H9 (cell line): ENCODE measurements around the gene BMPR1A. TPM values are rescaled to one million over a fixed set of nuclear protein-coding genes. Genes with fewer than 3 reads are reported as not detected.

Experiments
- DNase-seq: peaks from one replicate; pipeline ENCODE4 v3.0.0-alpha.2; 2017
- H2AFZ ChIP-seq: one replicate; pipeline ENCODE4 v1.6.1; 2013; ENCODE audit warnings: mild to moderate bottlenecking, low read length, control low read depth, moderate library complexity
- H2AK5ac ChIP-seq: 2 replicates; pipeline ENCODE4 v1.6.1; 2013; ENCODE audit warnings: low read length, control low read depth, mixed read lengths; ENCODE audit not compliant: insufficient read length
- H2BK120ac ChIP-seq: one replicate; pipeline ENCODE4 v1.6.1; 2013; ENCODE audit warnings: low read depth, mild to moderate bottlenecking, low read length, control low read depth, inconsistent platforms; ENCODE audit not compliant: poor library complexity, severe bottlenecking
- H2BK12ac ChIP-seq: 2 replicates; pipeline ENCODE4 v1.6.1; 2013; ENCODE audit warnings: low read length, control low read depth, mixed read lengths, low read depth; ENCODE audit not compliant: insufficient read length
- H2BK15ac ChIP-seq: 2 replicates; pipeline ENCODE4 v1.6.1; 2013; ENCODE audit warnings: low read depth, low read length, control low read depth
- H2BK20ac ChIP-seq: one replicate; pipeline ENCODE4 v1.6.1; 2013; ENCODE audit warnings: low read depth, mild to moderate bottlenecking, low read length, control low read depth, inconsistent platforms; ENCODE audit not compliant: poor library complexity, severe bottlenecking
- H2BK5ac ChIP-seq: 2 replicates; pipeline ENCODE4 v1.6.1; 2013; ENCODE audit warnings: low read length, control low read depth, mixed read lengths; ENCODE audit not compliant: insufficient read length
- H3K14ac ChIP-seq: 2 replicates; pipeline ENCODE4 v1.6.1; 2013; ENCODE audit warnings: low read length, control low read depth; ENCODE audit not compliant: insufficient read depth
- H3K18ac ChIP-seq: 2 replicates; pipeline ENCODE4 v1.6.1; 2013; ENCODE audit warnings: low read depth, mild to moderate bottlenecking, mixed read lengths, low read length, control low read depth; ENCODE audit not compliant: insufficient read length
- H3K23ac ChIP-seq: 2 replicates; pipeline ENCODE4 v1.6.1; 2013; ENCODE audit warnings: low read length, control low read depth, mixed read lengths, low read depth; ENCODE audit not compliant: insufficient read length
- H3K23me2 ChIP-seq: 2 replicates; pipeline ENCODE4 v1.6.1; 2013; ENCODE audit warnings: low read depth, mild to moderate bottlenecking, mixed read lengths, low read length, control low read depth; ENCODE audit not compliant: insufficient read length, poor library complexity, severe bottlenecking
- H3K27ac ChIP-seq: 2 replicates; pipeline ENCODE4 v1.5.1; 2013; ENCODE audit warnings: low read length, control low read depth, mixed read lengths, low read depth; ENCODE audit not compliant: insufficient read length
- H3K27me3 ChIP-seq: 2 replicates; pipeline ENCODE4 v1.6.1; 2013; ENCODE audit warnings: low read length, control low read depth, inconsistent platforms; ENCODE audit not compliant: insufficient read depth
- H3K4ac ChIP-seq: 2 replicates; pipeline ENCODE4 v1.6.1; 2013; ENCODE audit warnings: low read depth, mild to moderate bottlenecking, control low read depth, inconsistent platforms, low read length, moderate library complexity
- H3K4me1 ChIP-seq: 2 replicates; pipeline ENCODE4 v1.6.1; 2013; ENCODE audit warnings: low read length, control low read depth, inconsistent platforms; ENCODE audit not compliant: insufficient read depth
- H3K4me2 ChIP-seq: 2 replicates; pipeline ENCODE4 v1.6.1; 2013; ENCODE audit warnings: low read length, control low read depth, mixed read lengths; ENCODE audit not compliant: insufficient read length, insufficient read depth
- H3K56ac ChIP-seq: 2 replicates; pipeline ENCODE4 v1.6.1; 2013; ENCODE audit warnings: low read depth, mild to moderate bottlenecking, mixed read lengths, low read length, control low read depth; ENCODE audit not compliant: insufficient read length
- H3K79me1 ChIP-seq: 2 replicates; pipeline ENCODE4 v1.6.1; 2013; ENCODE audit warnings: low read depth, mild to moderate bottlenecking, moderate library complexity, low read length, control low read depth, inconsistent platforms; ENCODE audit not compliant: insufficient read depth, poor library complexity, severe bottlenecking
- H3K79me2 ChIP-seq: 2 replicates; pipeline ENCODE4 v1.6.1; 2013; ENCODE audit warnings: low read length, control low read depth, inconsistent platforms; ENCODE audit not compliant: insufficient read depth
- H3K9ac ChIP-seq: 2 replicates; pipeline ENCODE4 v1.6.1; 2013; ENCODE audit warnings: low read length, control low read depth, mixed read lengths; ENCODE audit not compliant: insufficient read length; ENCODE audit errors: extremely low read depth
- H3K9me3 ChIP-seq: one replicate; pipeline ENCODE4 v1.6.1; 2013; ENCODE audit warnings: low read depth, low read length, inconsistent platforms; ENCODE audit not compliant: control insufficient read depth
- H3T11ph ChIP-seq: one replicate; pipeline ENCODE4 v1.6.1; 2013; ENCODE audit warnings: mild to moderate bottlenecking, low read length, control low read depth, inconsistent platforms
- H4K20me1 ChIP-seq: one replicate; pipeline ENCODE4 v1.6.1; 2013; ENCODE audit not compliant: control insufficient read depth, insufficient read length, insufficient read depth
- H4K5ac ChIP-seq: 2 replicates; pipeline ENCODE4 v1.6.1; 2013; ENCODE audit warnings: low read depth, mild to moderate bottlenecking, mixed read lengths, low read length, control low read depth; ENCODE audit not compliant: insufficient read length
- H4K8ac ChIP-seq: replicated peaks from 2 replicates; pipeline ENCODE4 v1.6.1; 2013; ENCODE audit warnings: low read length, control low read depth, mixed read lengths, low read depth; ENCODE audit not compliant: insufficient read length
- H4K91ac ChIP-seq: 2 replicates; pipeline ENCODE4 v1.6.1; 2013; ENCODE audit warnings: low read depth, mild to moderate bottlenecking, moderate library complexity, mixed read lengths, low read length, control low read depth; ENCODE audit not compliant: insufficient read length
- H3K27ac Mint-ChIP-seq, 3 experiments: 2 replicates in 2 of 3; 3 replicates in 1 of 3; pipeline ENCODE4 v1.8.0; 2020 to 2021; ENCODE audit warnings: mixed read lengths in 3 of 3, mild to moderate bottlenecking in 1 of 3, moderate library complexity in 1 of 3
- H3K27me3 Mint-ChIP-seq: 2 replicates; pipeline ENCODE4 v1.8.0; 2021; ENCODE audit warnings: low read depth, mild to moderate bottlenecking, moderate library complexity, mixed read lengths
- H3K36me3 Mint-ChIP-seq, 3 experiments: 2 replicates in 2 of 3; 3 replicates in 1 of 3; pipeline ENCODE4 v1.8.0; 2020 to 2021; ENCODE audit warnings: low read depth in 3 of 3, mixed read lengths in 3 of 3; ENCODE audit not compliant: insufficient read depth in 1 of 3
- H3K4me1 Mint-ChIP-seq, 2 experiments: 2 replicates each; pipeline ENCODE4 v1.8.0; 2020; ENCODE audit warnings: mixed read lengths in 2 of 2
- H3K4me3 Mint-ChIP-seq, 2 experiments: 2 replicates in 1 of 2; 3 replicates in 1 of 2; pipeline ENCODE4 v1.8.0; 2020 to 2021; ENCODE audit warnings: mild to moderate bottlenecking in 2 of 2, mixed read lengths in 2 of 2, moderate library complexity in 1 of 2
- H3K9me3 Mint-ChIP-seq, 2 experiments: 2 replicates in 1 of 2; 3 replicates in 1 of 2; pipeline ENCODE4 v1.8.0; 2020; ENCODE audit warnings: mild to moderate bottlenecking in 2 of 2, mixed read lengths in 2 of 2, moderate library complexity in 1 of 2
- CTCF ChIP-seq: fragments of 200-600 bp; sonication (generic); conservative IDR thresholded peaks from 3 replicates; pipeline ENCODE4 v1.8.0; 2021; ENCODE audit warnings: antibody characterized with exemption, mild to moderate bottlenecking
- WGBS: extraction: QIAGEN DNeasy Blood & Tissue Kit; methylation state at CpG from one replicate; pipeline ENCODE4 v1.1.7; 2013; ENCODE audit warnings: missing lambda C conversion rate, low lambda C conversion rate, mixed read lengths; ENCODE audit not compliant: insufficient read length; ENCODE audit errors: extremely low coverage; 5-methylcytosine and 5-hydroxymethylcytosine counted together
- total RNA-seq: library from RNA; stranded (reverse); gene quantifications from 2 replicates; pipeline ENCODE4 v1.2.1, GENCODE V29; 2021

BMPR1A gene
- total RNA-seq, 1 experiment from 2014 or later, result 138 TPM

- H3K4me1 Mint-ChIP-seq, result peaks cover 14 to 15% of the 10 kb centered on the region in 2 experiments
- Histone ChIP-seq H4K20me1 (no peaks in the 10 kb centered on the region), H3K14ac (no peak overlapping the region), H3K18ac (no peak overlapping the region), H4K8ac (no peak overlapping the region), H3K27ac (no peak overlapping the region), H3K9me3 (no peaks in the 10 kb centered on the region), H3K9ac (no peak overlapping the region), H3K27me3 (no peaks in the 10 kb centered on the region), H3K79me2 (no peaks in the 10 kb centered on the region), H4K91ac (no peak overlapping the region), H3K4me2 (no peak overlapping the region), H3K56ac (no peak overlapping the region), H2BK15ac (no peak overlapping the region), H2BK120ac (no peak overlapping the region), H2AFZ (no peak overlapping the region), H2BK5ac (no peak overlapping the region), H3K79me1 (no peaks in the 10 kb centered on the region), H4K5ac (no peak overlapping the region), H2AK5ac (no peak overlapping the region), H3K23ac (no peak overlapping the region), H3T11ph (no peak overlapping the region), H2BK20ac (no peak overlapping the region), H3K23me2 (no peaks in the 10 kb centered on the region), H3K4me1 (no peaks in the 10 kb centered on the region), H3K4ac (no peak overlapping the region), H2BK12ac (no peak overlapping the region)
- TF ChIP-seq CTCF, result no peak
- WGBS, result no CpG with 5 or more reads among the region's 14 CpGs
- peak overlapping the region in 1 of 3 experiments; percentile 73; a peak in 1 of 7 replicates for H3K27ac Mint-ChIP-seq
- no peaks in the 10 kb centered on the region; a peak in 1 of 7 replicates for H3K36me3 Mint-ChIP-seq
- no peaks in the 10 kb centered on the region; a peak in 2 of 5 replicates for H3K9me3 Mint-ChIP-seq
- peak; percentile 35 for DNase-seq
- H3K27me3 Mint-ChIP-seq, result peaks cover 7% of the 10 kb centered on the region
- no peak overlapping the region; a peak in 1 of 5 replicates for H3K4me3 Mint-ChIP-seq
These were observed 185.6 kb downstream of the BMPR1A start for GRCh38 chr10:86941991-86942421.
